AG04450 (cell line): ENCODE data around the gene PRKD3. TPM values are rescaled to one million over a fixed set of nuclear protein-coding genes. Genes with fewer than 3 reads are reported as not detected.

Source experiments
- CTCF ChIA-PET: fragments of 300-600, 350-600 bp; formaldehyde crosslinking; extraction: SDS; loops from one replicate; lab custom pipeline; 2022; ENCODE audit warnings: antibody characterized with exemption, inconsistent platforms; lab: Charles Lee
- POLR2A ChIA-PET: fragments of 350-600 bp; formaldehyde crosslinking; extraction: SDS; loops from one replicate; lab custom pipeline; 2021; ENCODE audit warnings: antibody characterized with exemption, inconsistent platforms; lab: Yijun Ruan, JAX
- DNase-seq: peaks from one replicate; pipeline ENCODE4 v3.0.0-alpha.2; 2011; ENCODE audit warnings: low read depth, low spot score
- H3K27ac ChIP-seq: one replicate; pipeline ENCODE4 v1.5.1; 2012; ENCODE audit warnings: low read depth, low read length, control low read depth
- H3K27me3 ChIP-seq: one replicate; pipeline ENCODE4 v1.6.0; 2012; ENCODE audit warnings: low read length; ENCODE audit not compliant: control insufficient read depth, insufficient read depth
- H3K4me3 ChIP-seq: 2 replicates; pipeline ENCODE4 v1.5.1; 2011; ENCODE audit warnings: mild to moderate bottlenecking, low read depth, low read length, control low read depth
- H3K9me3 ChIP-seq: 2 replicates; pipeline ENCODE4 v1.5.1; 2012; ENCODE audit warnings: low read length; ENCODE audit not compliant: control insufficient read depth, insufficient read depth
- CTCF ChIP-seq: IDR thresholded peaks from 2 replicates; pipeline ENCODE4 v1.5.1; 2011; ENCODE audit warnings: low read depth, low read length, control low read depth, inconsistent platforms
- polyA plus RNA-seq: library from polyadenylated mRNA; depleted of rRNA; stranded (reverse); fragments of >200 nt; gene quantifications from 2 replicates; pipeline ENCODE4 v1.2.3, GENCODE V29; 2011

Gene PRKD3
- polyA plus RNA-seq, 1 experiment: 49.5 TPM

DNA sequence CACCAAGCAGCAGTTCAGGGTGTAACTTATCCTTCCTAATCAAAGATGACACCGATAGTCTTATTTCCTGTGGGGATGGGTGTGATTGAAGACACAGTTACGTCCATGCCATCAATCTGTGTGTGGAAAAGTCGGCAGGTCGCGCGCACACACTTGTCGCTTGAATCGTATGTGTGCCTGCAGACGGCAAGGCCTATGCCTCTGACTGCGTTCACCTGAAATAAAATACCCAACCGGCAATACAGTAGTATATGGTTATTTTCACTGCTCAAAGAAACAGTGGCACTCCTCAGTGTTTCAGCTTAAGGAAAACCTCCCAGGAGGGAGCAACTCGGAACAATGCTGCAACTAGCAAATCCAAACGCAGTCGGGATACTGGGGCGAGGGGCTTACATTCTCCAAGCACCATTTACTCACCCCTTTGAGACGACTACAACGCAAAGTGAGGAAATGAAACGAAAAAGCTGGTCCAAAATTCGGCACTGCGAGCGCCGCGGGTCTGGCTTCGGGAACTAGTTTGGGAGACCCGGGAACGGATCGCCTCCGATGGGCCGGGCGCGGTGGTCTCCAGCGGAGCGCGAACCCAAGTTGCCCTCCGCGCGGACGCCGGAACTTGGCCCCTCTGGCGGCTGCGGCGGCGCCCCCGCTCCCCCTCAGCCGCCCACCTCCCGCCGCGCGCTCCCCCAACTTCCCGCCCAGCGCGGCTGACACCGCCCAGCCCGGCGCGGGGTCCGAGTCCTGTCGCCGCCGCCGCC lies 675 bp downstream of the PRKD3 start:
- POLR2A ChIA-PET: interaction anchor here (0.7 to 1.0 kb wide), 3 partner anchors 10 to 179 kb away, joined by 3 read pairs; no protein-coding TSS in a partner anchor
- H3K27me3 ChIP-seq: no peaks in the 10 kb centered on the region
- peak overlapping the region; percentile 79 for H3K4me3 ChIP-seq
- TF ChIP-seq CTCF: no peak
- no peaks in the 10 kb centered on the region; the same call in 1 of the 2 replicates for H3K9me3 ChIP-seq
- H3K27ac ChIP-seq: peak overlapping the region; percentile 43
- DNase-seq: no peak
- CTCF ChIA-PET: interaction anchor here (0.6 to 2.4 kb wide), 2 partner anchors 72 to 554 kb away, joined by 3 to 11 read pairs; no protein-coding TSS in a partner anchor

DNA sequence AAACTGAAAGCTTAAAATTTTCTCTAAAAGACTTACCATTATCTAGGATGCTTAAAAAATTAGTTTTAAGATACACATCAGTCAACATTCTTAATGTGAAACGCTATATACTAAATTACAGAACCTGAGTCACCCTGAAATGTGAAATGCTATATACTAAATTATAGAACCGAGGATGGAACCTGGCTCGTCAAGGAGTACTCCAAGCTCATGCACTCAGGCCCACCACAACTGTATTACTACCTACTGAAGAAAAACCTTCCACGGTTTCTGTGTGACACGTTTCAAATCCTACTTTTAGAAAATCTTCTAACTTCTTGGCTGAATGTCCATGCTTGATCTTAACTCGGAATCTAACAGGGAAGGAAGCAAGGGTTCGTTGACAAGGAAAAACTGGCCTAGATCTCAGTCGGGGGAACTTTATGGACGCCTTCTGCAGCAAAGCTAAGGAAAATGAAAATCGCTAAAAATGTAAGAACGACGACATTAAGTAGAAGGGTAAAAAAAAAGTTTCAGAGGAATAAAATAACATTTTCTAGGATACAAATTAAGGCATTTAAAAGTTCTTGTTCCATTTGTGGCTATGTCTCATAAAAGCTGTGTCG lies 1.4 kb downstream of the PRKD3 start:
- Histone ChIP-seq H3K27me3 (no peaks in the 10 kb centered on the region), H3K9me3 (no peaks in the 10 kb centered on the region; the same call in 1 of the 2 replicates), H3K4me3 (peak overlapping the region; percentile 79), H3K27ac (no peak overlapping the region)
- CTCF ChIA-PET: interaction anchor here (1.0 to 2.4 kb wide), 2 partner anchors 10 to 554 kb away, joined by 3 to 11 read pairs; no protein-coding TSS in a partner anchor
- DNase-seq: no peak
- POLR2A ChIA-PET: interaction anchor here (0.8 to 1.0 kb wide), 2 partner anchors 10 to 52 kb away, joined by 3 read pairs; no protein-coding TSS in a partner anchor
- TF ChIP-seq CTCF: no peak

- Histone ChIP-seq H3K9me3 (no peaks in the 10 kb centered on the region; the same call in 1 of the 2 replicates), H3K27ac (no peak overlapping the region), H3K27me3 (no peaks in the 10 kb centered on the region), H3K4me3 (peak overlapping the region; percentile 79)
- POLR2A ChIA-PET: no interaction called here
- no peak for DNase-seq
- CTCF ChIA-PET: interaction anchor here (1.0 to 2.4 kb wide), 2 partner anchors 9 to 555 kb away, joined by 3 to 11 read pairs; no protein-coding TSS in a partner anchor
- TF ChIP-seq CTCF: no peak
Measured at GRCh38 chr2:37322368-37322767, 2.3 kb downstream of the PRKD3 start.

GRCh38 chr2:37321029-37321682 lies 3.5 kb downstream of the PRKD3 start:
- H3K27ac ChIP-seq: no peak overlapping the region
- CTCF ChIA-PET: interaction anchor here (2.4 kb wide), 1 partner anchor 556 kb away, joined by 11 read pairs; no protein-coding TSS in a partner anchor
- POLR2A ChIA-PET: no interaction called here

More at GRCh38 chr2:37321029-37321682, 3.5 kb downstream of the PRKD3 start:
- no peak for TF ChIP-seq CTCF
- H3K27me3 ChIP-seq: no peaks in the 10 kb centered on the region
- H3K4me3 ChIP-seq: no peak overlapping the region
- no peaks in the 10 kb centered on the region; the same call in 1 of the 2 replicates for H3K9me3 ChIP-seq
- DNase-seq: no peak
